Measurements from ENCODE around the gene FBLIM1. TPM values are rescaled to one million over a fixed set of nuclear protein-coding genes. Genes with fewer than 3 reads are reported as not detected.

Gene FBLIM1
- total RNA-seq, 3 donors from 2014 or later: 154 to 268 (median 260) TPM

- intact Hi-C loops (cut with DNase I, micrococcal nuclease): no loop called here
- DNase-seq (no peak), ATAC-seq (no peak)
- H3K9me3 ChIP-seq: no peaks in the 10 kb centered on the region
- peaks cover 41% of the 10 kb centered on the region for H3K4me1 ChIP-seq (ENCODE audit: low read depth)
- H3K36me3 ChIP-seq (ENCODE audit: low read depth): peaks cover 15% of the 10 kb centered on the region
- no peak overlapping the region for H3K4me3 ChIP-seq
- TF ChIP-seq CTCF (IDR thresholded peaks at IDR 0.05): no peak
These were observed 7.0 kb downstream of the FBLIM1 start for GRCh38 chr1:15765495-15766194.

- intact Hi-C loops (cut with DNase I, micrococcal nuclease): no loop called here
- no peak for DNase-seq
- ATAC-seq: no peak
- peaks cover 23% of the 10 kb centered on the region for H3K4me1 ChIP-seq (ENCODE audit: low read depth)
- no peaks in the 10 kb centered on the region for H3K9me3 ChIP-seq
- no peak for TF ChIP-seq CTCF (IDR thresholded peaks at IDR 0.05)
- H3K36me3 ChIP-seq (ENCODE audit: low read depth): peaks cover 15% of the 10 kb centered on the region
- H3K4me3 ChIP-seq: no peak overlapping the region
These were observed 9.3 kb downstream of the FBLIM1 start for GRCh38 chr1:15767941-15768340.

GRCh38 chr1:15768388-15768787, 9.8 kb downstream of the FBLIM1 start:
- H3K36me3 ChIP-seq (ENCODE audit: low read depth): peaks cover 15% of the 10 kb centered on the region
- peak in 1 of 3 donors; percentile 14 for DNase-seq
- TF ChIP-seq CTCF (IDR thresholded peaks at IDR 0.05): no peak
- H3K4me1 ChIP-seq (ENCODE audit: low read depth): peaks cover 19% of the 10 kb centered on the region
- ATAC-seq: no peak
- H3K9me3 ChIP-seq: no peaks in the 10 kb centered on the region
- intact Hi-C loops (cut with DNase I, micrococcal nuclease): no loop called here
- H3K4me3 ChIP-seq: no peak overlapping the region

GRCh38 chr1:15770313-15770962, 11.8 kb downstream of the FBLIM1 start:
- Histone ChIP-seq H3K9me3 (no peaks in the 10 kb centered on the region), H3K4me3 (no peak overlapping the region), H3K4me1 (ENCODE audit: low read depth) (no peaks in the 10 kb centered on the region), H3K36me3 (ENCODE audit: low read depth) (peaks cover 5% of the 10 kb centered on the region)
- ATAC-seq (no peak), DNase-seq (peak in 1 of 3 donors; percentile 17)
- no peak for TF ChIP-seq CTCF (IDR thresholded peaks at IDR 0.05)
- intact Hi-C loops (cut with DNase I, micrococcal nuclease): no loop called here

GRCh38 chr1:15771836-15772515, 13.4 kb downstream of the FBLIM1 start:
- DNase-seq (peak in 1 of 3 donors; percentile 15), ATAC-seq (no peak)
- no peak for TF ChIP-seq CTCF (IDR thresholded peaks at IDR 0.05)
- H3K4me3 ChIP-seq: no peak overlapping the region
- no peaks in the 10 kb centered on the region for H3K4me1 ChIP-seq (ENCODE audit: low read depth)
- no peaks in the 10 kb centered on the region for H3K9me3 ChIP-seq
- H3K36me3 ChIP-seq (ENCODE audit: low read depth): no peaks in the 10 kb centered on the region
- intact Hi-C loops (cut with DNase I, micrococcal nuclease): no loop called here
